ENCODE measurements around the gene PTCD1.
A peak's percentile ranks its signal among the peaks of the same experiment; 100 is the strongest.
"Not testable (repeated sequence)": the region's sequence is repeated elsewhere in the genome, so short reads cannot be mapped to it uniquely, and the experiment has no call there.

The PTCD1 gene

GRCh38 chr7:99422625-99423024 is 16.0 kb downstream of the PTCD1 start:
- H3K27ac ChIP-seq (ENCODE audit: low read depth, low read length) = no peak overlapping the region

DNA sequence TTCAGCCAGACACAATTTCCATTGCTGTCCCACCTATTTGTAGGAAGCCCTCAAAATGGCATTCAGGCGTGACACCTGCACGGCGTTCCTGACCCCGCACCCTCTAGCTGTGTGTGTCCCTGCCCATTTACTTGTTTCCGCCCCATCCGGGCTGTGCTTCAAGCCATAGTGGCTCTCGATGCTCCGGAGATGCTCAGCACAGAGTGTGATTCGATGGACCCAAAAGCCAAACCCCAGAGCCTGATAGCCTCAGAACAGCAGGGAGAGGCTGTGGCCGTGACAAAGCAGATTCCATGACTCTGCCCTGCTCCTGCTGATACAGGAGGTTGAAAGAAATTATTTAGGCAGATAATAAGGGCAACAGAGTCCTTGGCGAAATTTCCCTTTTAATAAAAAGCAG is 16.4 kb downstream of the PTCD1 start:
- Histone ChIP-seq H3K4me1 (ENCODE audit: control insufficient read depth, insufficient read depth, low read length, unreplicated experiment) (no peaks in the 10 kb centered on the region), H3K27me3 (ENCODE audit: insufficient read depth, low read length) (no peaks in the 10 kb centered on the region), H3K4me3 (ENCODE audit: low read depth, low read length) (no peak overlapping the region), H3K27ac (ENCODE audit: low read depth, low read length) (no peak overlapping the region), H2AFZ (ENCODE audit: low read length, unreplicated experiment) (no peak overlapping the region), H3K79me2 (ENCODE audit: control insufficient read depth, insufficient read depth, low read length, unreplicated experiment) (no peaks in the 10 kb centered on the region), H3K36me3 (ENCODE audit: insufficient read depth, low read length) (peaks cover 9% of the 10 kb centered on the region; the same call in 1 of the 2 replicates)

More at GRCh38 chr7:99422625-99423024, 16.0 kb downstream of the PTCD1 start:
- Histone ChIP-seq H3K4me1 (ENCODE audit: control insufficient read depth, insufficient read depth, low read length, unreplicated experiment) (no peaks in the 10 kb centered on the region), H3K4me3 (ENCODE audit: low read depth, low read length) (no peak overlapping the region), H3K36me3 (ENCODE audit: insufficient read depth, low read length) (peaks cover 7% of the 10 kb centered on the region; the same call in 1 of the 2 replicates), H3K27me3 (ENCODE audit: insufficient read depth, low read length) (no peaks in the 10 kb centered on the region), H2AFZ (ENCODE audit: low read length, unreplicated experiment) (no peak overlapping the region), H3K79me2 (ENCODE audit: control insufficient read depth, insufficient read depth, low read length, unreplicated experiment) (no peaks in the 10 kb centered on the region)

DNA sequence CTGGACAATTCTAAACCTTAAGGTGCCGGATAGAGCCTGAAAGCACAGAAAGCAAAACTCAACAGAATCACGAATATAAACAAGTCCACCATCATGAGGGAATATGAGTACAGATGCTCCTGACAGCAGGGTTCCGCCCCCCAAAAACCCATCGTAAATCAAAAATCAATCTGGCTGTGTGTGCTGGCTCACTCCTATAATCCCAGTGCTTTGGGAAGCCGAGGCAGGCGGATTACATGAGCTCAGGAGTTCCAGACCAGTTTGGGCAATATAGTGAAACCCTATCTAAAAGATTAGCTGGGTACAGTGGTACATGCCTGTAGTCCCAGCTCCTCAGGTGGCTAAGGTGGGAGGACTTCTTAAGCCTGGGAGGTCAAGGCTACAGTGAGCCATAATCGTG is 17.6 kb downstream of the PTCD1 start:
- Histone ChIP-seq H3K36me3 (ENCODE audit: insufficient read depth, low read length) (peaks cover 9% of the 10 kb centered on the region; the same call in 1 of the 2 replicates), H3K27me3 (ENCODE audit: insufficient read depth, low read length) (no peaks in the 10 kb centered on the region), H3K79me2 (ENCODE audit: control insufficient read depth, insufficient read depth, low read length, unreplicated experiment) (no peaks in the 10 kb centered on the region), H2AFZ (ENCODE audit: low read length, unreplicated experiment) (no peak overlapping the region), H3K27ac (ENCODE audit: low read depth, low read length) (no peak overlapping the region), H3K4me3 (ENCODE audit: low read depth, low read length) (no peak overlapping the region), H3K4me1 (ENCODE audit: control insufficient read depth, insufficient read depth, low read length, unreplicated experiment) (no peaks in the 10 kb centered on the region)

DNA sequence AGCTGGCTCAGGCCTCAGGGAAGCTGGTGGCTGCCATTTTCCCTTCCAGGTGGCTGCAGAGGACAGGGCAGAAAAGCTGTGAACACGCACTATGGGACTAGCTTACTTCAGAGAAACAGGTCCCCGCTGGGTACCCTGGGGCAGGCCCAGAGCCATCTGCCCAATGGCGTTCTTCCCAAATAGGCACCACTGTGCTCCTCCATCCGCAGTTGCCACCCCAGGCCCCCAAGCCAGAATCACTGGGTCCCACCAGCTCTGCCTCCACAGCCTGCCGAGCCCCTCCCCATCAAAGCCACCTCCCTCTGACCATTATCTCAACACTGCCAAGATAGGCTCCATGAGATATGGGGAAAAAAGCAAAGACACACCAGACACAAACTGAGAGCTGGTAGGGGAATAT is 18.4 kb downstream of the PTCD1 start:
- Histone ChIP-seq H3K4me1 (ENCODE audit: control insufficient read depth, insufficient read depth, low read length, unreplicated experiment) (no peaks in the 10 kb centered on the region), H3K27ac (ENCODE audit: low read depth, low read length) (no peak overlapping the region), H3K27me3 (ENCODE audit: insufficient read depth, low read length) (no peaks in the 10 kb centered on the region), H3K79me2 (ENCODE audit: control insufficient read depth, insufficient read depth, low read length, unreplicated experiment) (no peaks in the 10 kb centered on the region), H2AFZ (ENCODE audit: low read length, unreplicated experiment) (no peak overlapping the region), H3K36me3 (ENCODE audit: insufficient read depth, low read length) (peaks cover 9% of the 10 kb centered on the region; the same call in 1 of the 2 replicates), H3K4me3 (ENCODE audit: low read depth, low read length) (no peak overlapping the region)

GRCh38 chr7:99419323-99420021 is 19.1 kb downstream of the PTCD1 start:
- H3K36me3 ChIP-seq (ENCODE audit: insufficient read depth, low read length) = peaks cover 9% of the 10 kb centered on the region; the same call in 1 of the 2 replicates
- no peaks in the 10 kb centered on the region for H3K27me3 ChIP-seq (ENCODE audit: insufficient read depth, low read length)
- no peaks in the 10 kb centered on the region for H3K79me2 ChIP-seq (ENCODE audit: control insufficient read depth, insufficient read depth, low read length, unreplicated experiment)
- no peak overlapping the region for H3K27ac ChIP-seq (ENCODE audit: low read depth, low read length)
- H3K4me3 ChIP-seq (ENCODE audit: low read depth, low read length) = no peak overlapping the region
- no peak overlapping the region for H2AFZ ChIP-seq (ENCODE audit: low read length, unreplicated experiment)
- H3K4me1 ChIP-seq (ENCODE audit: control insufficient read depth, insufficient read depth, low read length, unreplicated experiment) = no peaks in the 10 kb centered on the region

- Histone ChIP-seq H3K27ac (ENCODE audit: low read depth, low read length) (no peak overlapping the region), H3K4me1 (ENCODE audit: control insufficient read depth, insufficient read depth, low read length, unreplicated experiment) (no peaks in the 10 kb centered on the region), H3K4me3 (ENCODE audit: low read depth, low read length) (no peak overlapping the region), H3K79me2 (ENCODE audit: control insufficient read depth, insufficient read depth, low read length, unreplicated experiment) (peaks cover 2% of the 10 kb centered on the region), H3K27me3 (ENCODE audit: insufficient read depth, low read length) (no peaks in the 10 kb centered on the region), H3K36me3 (ENCODE audit: insufficient read depth, low read length) (peaks cover 11% of the 10 kb centered on the region; the same call in 1 of the 2 replicates), H2AFZ (ENCODE audit: low read length, unreplicated experiment) (no peak overlapping the region)
Observed at GRCh38 chr7:99418260-99418659, 20.3 kb downstream of the PTCD1 start.

- H3K36me3 ChIP-seq (ENCODE audit: insufficient read depth, low read length) = peaks cover 20% of the 10 kb centered on the region
- not testable (repeated sequence) for H3K4me1 ChIP-seq (ENCODE audit: control insufficient read depth, insufficient read depth, low read length, unreplicated experiment); H2AFZ ChIP-seq (ENCODE audit: low read length, unreplicated experiment); H3K27ac ChIP-seq (ENCODE audit: low read depth, low read length); H3K4me3 ChIP-seq (ENCODE audit: low read depth, low read length); H3K27me3 ChIP-seq (ENCODE audit: insufficient read depth, low read length)
- H3K79me2 ChIP-seq (ENCODE audit: control insufficient read depth, insufficient read depth, low read length, unreplicated experiment) = peaks cover 12% of the 10 kb centered on the region
Observed at GRCh38 chr7:99415513-99416127, 23.0 kb downstream of the PTCD1 start.

GRCh38 chr7:99410635-99411034 is 28.0 kb downstream of the PTCD1 start:
- H3K27me3 ChIP-seq (ENCODE audit: insufficient read depth, low read length) = no peaks in the 10 kb centered on the region
- peaks cover 27% of the 10 kb centered on the region for H3K4me1 ChIP-seq (ENCODE audit: control insufficient read depth, insufficient read depth, low read length, unreplicated experiment)
- peaks cover 12% of the 10 kb centered on the region for H3K36me3 ChIP-seq (ENCODE audit: insufficient read depth, low read length)
- no peak overlapping the region for H2AFZ ChIP-seq (ENCODE audit: low read length, unreplicated experiment)
- H3K27ac ChIP-seq (ENCODE audit: low read depth, low read length) = no peak overlapping the region
- H3K79me2 ChIP-seq (ENCODE audit: control insufficient read depth, insufficient read depth, low read length, unreplicated experiment) = peaks cover 56% of the 10 kb centered on the region
- peak overlapping the region; percentile 99; the same call in 1 of the 2 replicates for H3K4me3 ChIP-seq (ENCODE audit: low read depth, low read length)

DNA sequence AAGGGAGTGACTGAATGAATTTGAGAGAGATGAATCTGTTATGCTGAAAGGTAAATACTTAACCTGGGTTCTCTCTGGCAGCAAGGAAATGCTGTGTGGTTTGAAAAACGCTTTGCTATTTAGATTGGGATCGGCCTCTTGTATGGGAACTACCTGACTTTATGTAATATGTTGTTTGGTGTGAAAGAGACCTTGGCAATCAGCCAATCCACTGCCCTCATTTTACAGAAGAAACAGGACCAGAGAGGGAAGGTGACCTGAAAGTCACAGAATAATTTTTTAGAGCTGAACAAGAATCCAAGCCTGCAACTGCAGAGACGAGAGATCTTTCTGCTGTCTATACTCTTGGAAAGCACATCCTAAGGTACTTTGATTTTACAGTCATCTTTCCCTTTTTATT is 28.8 kb downstream of the PTCD1 start:
- peak overlapping the region; percentile 99 for H3K4me3 ChIP-seq (ENCODE audit: low read depth, low read length)
- H3K27me3 ChIP-seq (ENCODE audit: insufficient read depth, low read length) = no peaks in the 10 kb centered on the region
- peaks cover 65% of the 10 kb centered on the region for H3K79me2 ChIP-seq (ENCODE audit: control insufficient read depth, insufficient read depth, low read length, unreplicated experiment)
- H3K36me3 ChIP-seq (ENCODE audit: insufficient read depth, low read length) = peaks cover 12% of the 10 kb centered on the region
- no peak overlapping the region for H2AFZ ChIP-seq (ENCODE audit: low read length, unreplicated experiment)
- peaks cover 34% of the 10 kb centered on the region for H3K4me1 ChIP-seq (ENCODE audit: control insufficient read depth, insufficient read depth, low read length, unreplicated experiment)
- H3K27ac ChIP-seq (ENCODE audit: low read depth, low read length) = 0 out of 2 replicates have a peak overlapping the region, but pooled peaks have one; percentile 97

DNA sequence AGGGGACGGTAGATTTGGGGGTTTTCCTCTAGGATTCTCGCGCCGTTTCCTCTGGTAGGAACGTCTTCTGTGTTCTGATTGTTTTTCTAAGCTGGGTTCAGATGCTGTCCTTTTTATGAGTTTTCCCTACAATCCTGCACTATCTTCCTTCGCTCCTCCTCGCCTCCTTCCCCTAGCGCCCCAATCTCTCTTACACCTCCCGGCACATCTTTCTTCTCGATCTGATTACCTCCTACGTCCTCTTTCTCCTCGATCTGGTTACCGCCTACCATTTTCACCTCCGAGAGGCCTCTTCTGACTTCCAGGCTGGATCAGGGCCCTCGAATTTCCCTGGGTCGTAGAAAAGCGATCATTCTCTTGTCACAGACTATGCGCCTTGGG is 29.4 kb downstream of the PTCD1 start:
- Histone ChIP-seq H3K36me3 (ENCODE audit: insufficient read depth, low read length) (peaks cover 12% of the 10 kb centered on the region), H3K4me3 (ENCODE audit: low read depth, low read length) (peak overlapping the region; percentile 99), H3K4me1 (ENCODE audit: control insufficient read depth, insufficient read depth, low read length, unreplicated experiment) (peaks cover 40% of the 10 kb centered on the region), H3K27ac (ENCODE audit: low read depth, low read length) (peak overlapping the region; percentile 97), H2AFZ (ENCODE audit: low read length, unreplicated experiment) (no peak overlapping the region), H3K79me2 (ENCODE audit: control insufficient read depth, insufficient read depth, low read length, unreplicated experiment) (peaks cover 71% of the 10 kb centered on the region), H3K27me3 (ENCODE audit: insufficient read depth, low read length) (no peaks in the 10 kb centered on the region)
